HG03565 (cell line): ENCODE data around the gene AIDA.

ENCODE experiments used
- ATAC-seq: cut with Tn5 transposase; IDR thresholded peaks from one replicate; pipeline ENCODE4 v1.9.1; 2021; ENCODE audit warnings: mild to moderate bottlenecking, moderate library complexity; ENCODE audit not compliant: unreplicated experiment

AIDA gene

GRCh38 chr1:222653178-222653827 lies 59.0 kb downstream of the AIDA start:
- peak; percentile 55 for ATAC-seq

DNA sequence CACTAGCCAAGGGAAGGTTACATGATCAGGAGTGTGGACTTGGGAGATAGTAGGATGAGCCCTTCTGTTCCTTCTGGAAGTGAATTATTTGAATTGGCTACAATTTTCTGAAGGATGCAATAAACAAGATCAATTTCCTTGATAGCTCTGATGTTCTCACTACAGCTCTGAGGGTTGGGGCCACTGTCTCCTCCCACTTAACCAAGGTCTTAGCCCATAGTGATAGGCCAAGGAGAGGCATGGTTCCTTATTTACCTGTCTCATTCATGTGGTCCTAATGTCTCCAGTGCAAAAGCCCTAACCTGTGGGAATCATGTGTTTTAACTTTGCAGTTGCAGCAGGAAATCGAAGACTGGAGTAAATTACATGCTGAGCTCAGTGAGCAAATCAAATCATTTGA lies 59.6 kb downstream of the AIDA start:
- no peak for ATAC-seq

GRCh38 chr1:222644636-222644980 lies 67.7 kb downstream of the AIDA start:
- no peak for ATAC-seq

DNA sequence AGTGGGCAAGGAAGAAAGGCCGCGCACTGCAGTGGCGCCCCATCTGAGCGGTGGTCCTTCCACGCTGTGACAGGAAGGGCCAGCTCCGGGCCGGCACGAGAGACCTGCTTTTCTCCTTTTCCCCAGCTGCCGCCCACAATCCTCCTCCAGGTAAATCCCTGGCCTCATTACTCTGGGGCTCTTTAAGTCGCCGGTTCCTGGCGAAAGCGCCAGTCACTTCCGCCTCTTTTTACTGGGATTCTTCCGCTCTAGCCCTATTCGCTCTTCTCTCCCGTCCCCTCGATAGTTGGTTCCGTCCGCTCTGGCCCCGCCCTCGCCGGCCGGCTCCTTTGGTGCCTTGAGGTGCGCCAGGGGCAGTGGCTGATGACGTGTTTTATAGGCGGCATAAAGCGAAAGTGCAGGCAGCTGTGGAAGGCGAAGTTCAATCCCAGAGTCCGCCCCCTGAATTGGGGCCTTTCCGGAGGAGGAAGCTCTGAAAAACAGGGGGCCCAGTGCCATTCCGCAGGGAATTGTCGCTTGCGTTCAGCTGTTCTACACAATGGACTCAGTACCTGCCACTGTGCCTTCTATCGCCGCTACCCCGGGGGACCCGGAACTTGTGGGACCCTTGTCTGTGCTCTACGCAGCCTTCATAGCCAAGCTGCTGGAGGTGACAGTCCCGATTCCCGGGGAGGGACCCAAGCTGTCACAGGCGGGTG lies 68.2 kb downstream of the AIDA start:
- ATAC-seq, result peak; percentile 97

DNA sequence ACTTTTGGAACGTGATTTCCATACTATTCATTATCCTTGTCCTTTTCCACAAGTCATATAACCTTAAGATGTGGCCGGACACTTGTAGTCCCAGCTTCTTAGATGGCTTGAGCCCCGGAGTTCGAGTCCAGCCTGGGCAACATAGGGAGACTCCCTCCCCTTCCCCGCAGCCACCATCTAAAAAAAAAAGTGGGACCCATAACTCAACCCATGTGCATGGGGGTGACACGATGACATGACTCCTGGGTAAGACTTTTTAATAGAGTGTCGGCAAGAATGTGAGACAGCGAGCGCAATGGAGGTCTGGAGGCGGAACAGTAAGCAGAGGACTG lies 68.7 kb downstream of the AIDA start:
- ATAC-seq, result no peak

DNA sequence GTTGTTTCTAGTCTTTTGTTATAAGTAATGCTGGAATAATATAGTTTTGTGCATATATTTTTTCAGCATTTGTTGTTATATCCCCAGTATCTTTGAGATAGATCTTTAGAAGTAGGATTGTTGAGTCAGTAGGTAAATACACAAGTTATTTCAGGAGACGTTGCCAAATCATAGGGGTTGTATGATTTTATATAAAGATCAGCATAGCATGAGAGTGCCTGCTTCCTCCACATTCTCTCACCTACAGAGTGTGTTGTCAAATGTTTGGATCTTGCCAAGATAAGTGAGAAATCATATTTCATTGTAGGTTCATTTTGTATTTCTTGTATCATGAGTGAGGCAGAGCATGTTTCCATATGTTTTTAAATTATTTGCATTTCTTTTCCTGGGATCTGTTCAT lies 69.8 kb downstream of the AIDA start:
- ATAC-seq, result no peak

DNA sequence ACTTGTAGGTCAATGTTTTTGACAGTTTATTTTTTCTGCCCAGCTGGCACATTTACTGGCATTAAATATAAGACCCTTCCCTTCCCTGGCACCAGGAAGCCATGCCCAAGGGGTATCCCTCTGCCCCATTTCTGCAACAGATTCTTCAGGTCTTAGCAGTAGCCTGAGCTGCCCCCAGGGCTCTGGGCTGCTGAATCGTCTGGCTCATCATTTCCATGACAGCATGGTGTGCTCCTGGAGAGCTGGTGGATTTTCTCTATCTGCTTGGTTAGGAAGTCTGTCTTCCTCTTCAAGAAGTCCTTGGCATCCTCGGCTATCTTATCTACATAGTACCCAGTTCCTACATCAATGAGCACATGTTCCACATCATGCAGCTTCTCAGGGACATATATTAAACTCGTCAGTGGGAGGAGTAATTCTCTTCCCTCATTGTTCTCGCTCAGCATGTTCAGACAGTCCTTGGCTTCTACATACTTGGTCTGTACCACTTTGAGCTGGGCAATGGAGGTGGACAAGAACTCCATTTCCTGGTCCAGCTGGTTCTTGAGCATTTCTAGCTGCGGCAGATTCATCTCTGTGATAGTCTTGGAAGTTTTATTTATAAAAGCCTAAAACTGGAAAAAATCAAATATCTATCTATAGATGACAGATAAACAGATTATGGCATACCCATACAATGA lies 70.9 kb downstream of the AIDA start:
- ATAC-seq, result no peak

DNA sequence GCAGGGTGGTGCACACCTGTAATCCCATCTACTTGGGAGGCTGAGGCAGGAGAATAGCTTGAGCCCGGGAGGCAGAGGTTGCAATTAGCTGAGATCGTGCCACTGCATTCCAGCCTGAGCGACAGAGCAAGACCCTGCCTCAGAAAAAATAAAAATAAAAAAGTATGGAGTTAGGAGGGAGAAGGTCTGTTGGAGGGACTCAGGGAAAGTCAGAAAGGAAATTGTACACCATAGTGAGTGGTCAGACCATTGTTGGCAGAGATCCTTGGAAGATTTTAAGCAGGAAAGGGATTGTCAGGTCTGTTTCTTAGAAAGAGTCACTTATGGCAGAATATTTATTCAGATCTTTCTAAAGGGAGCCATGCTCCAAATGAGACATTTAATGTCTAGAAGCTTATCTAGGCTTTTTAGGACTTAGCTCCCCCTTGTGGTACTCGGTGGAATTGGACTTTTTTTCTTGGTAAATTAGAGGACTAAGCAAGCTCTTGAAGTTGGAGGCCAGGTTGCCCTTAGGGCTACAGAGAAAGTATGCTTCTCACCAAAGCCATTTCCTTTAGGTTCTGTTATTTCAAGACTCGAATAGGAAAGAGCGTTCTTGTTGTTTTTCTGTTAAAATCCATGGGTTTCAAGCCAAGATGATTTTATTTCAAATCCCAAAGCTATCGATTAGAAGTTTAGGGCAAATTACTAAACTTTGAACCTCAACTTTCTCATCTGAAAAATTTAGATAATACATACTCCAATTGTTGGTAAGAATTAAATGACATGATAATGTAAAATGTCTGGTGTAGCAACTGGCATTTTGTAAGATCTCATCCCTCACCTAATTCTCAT lies 77.9 kb downstream of the AIDA start:
- peak; percentile 91 for ATAC-seq

DNA sequence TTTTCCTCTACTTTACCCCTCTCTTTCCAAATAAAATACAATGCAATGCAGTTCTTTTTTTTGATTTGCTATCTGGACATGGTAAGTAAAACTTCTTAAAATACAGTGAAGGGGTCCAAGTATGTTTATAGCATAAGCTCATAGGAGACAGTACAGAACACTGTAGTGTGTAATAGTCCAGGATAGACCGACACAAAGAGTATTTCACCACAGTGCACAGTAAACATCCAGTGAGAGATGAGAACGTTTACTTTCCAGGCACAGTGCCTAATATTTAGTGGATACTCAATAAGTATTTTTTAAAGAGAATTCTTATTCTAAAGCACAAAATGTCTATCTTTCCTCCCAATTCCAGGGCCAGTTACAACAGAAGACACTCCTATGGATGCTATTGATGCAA lies 79.5 kb downstream of the AIDA start:
- no peak for ATAC-seq

DNA sequence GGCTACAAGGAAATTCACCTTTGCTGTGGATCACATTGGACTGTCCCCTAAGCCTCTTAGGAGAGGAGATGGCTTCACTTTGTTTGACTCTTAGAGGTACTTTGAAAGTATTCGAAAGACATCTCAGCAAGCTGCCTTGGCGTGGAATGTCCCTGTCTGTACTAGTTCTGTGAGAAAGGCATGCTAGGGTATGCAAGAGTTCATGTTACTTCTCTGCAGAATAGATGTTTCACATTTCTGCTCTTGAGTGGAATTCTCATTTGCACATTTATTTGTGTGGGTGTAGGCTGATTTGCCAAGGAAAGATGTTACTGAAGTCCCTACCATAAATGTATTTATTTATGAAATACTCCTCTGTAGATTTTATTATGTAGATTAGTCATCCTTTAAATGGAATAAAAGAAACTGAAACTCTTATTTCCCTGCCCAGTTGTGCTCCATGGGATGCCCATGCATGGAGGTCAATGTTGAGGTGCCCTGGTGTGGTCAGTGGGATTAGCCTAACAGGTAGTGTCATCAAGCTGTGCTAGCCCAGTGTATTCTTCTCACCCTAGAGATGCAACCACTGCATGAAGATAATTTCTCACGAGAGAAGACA lies 80.6 kb downstream of the AIDA start:
- no peak for ATAC-seq

GRCh38 chr1:222629921-222630535 lies 82.3 kb downstream of the AIDA start:
- ATAC-seq, result no peak

DNA sequence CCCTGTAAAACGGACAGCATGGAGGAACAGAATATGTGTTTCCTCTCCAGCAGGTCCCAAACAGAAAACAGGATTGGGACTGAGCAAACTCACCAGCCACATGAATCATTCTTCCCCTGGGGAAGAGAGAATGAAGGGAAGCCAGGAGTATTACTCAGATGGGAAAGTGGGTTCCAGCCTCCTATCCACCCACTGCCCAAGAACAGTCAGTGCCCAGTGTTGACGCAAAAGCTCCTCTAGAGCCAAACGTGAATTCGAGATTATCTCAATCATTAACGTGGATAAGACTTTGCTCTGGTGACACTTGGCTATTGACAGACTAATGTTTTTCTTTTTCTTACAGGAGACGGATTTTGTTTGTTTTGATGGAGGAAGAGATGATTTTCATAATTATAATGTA lies 85.1 kb downstream of the AIDA start:
- no peak for ATAC-seq

GRCh38 chr1:222624214-222624613 lies 88.1 kb downstream of the AIDA start:
- ATAC-seq, result no peak

GRCh38 chr1:222623458-222623857 lies 88.8 kb downstream of the AIDA start:
- no peak for ATAC-seq

GRCh38 chr1:222622765-222623164 lies 89.5 kb downstream of the AIDA start:
- no peak for ATAC-seq

- peak; percentile 22 for ATAC-seq
Measured at GRCh38 chr1:222620566-222620965, 91.7 kb downstream of the AIDA start.

DNA sequence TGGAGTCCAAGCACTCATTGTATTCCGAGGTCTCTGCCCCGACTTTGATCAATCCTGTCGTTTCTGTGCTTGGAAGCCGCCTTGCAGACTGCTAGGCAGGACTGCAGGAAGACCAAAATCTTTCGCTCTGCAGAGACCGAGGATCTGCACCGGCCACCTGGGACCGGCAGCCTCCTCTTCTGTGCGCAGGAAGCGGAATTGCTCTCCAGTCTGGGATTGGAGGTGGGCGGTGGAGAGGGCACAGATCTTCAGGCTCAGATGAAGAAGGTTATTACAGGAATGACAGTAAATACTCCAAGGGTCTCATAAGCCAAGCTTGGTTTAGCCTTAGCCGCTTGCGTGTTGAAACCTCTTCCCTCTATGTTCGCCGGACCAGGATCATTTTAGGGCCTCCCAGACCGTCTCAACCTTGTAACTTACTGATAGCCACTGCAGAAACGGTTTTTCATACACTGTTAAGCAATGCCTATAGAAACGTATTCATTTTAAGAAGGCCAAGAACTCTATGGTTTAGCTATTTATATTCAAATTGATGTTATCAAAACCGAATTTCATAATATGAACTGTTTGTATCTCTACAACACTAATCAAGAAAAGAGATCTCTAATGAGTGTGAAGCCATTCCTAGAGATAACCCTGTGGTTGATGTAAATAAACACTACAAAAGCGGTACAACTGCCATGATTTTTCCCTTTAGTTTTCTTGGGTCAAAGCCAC lies 93.3 kb downstream of the AIDA start:
- ATAC-seq, result no peak
